ENCODE measurements around the gene PASD1.

GRCh38 chrX:151697522-151697921 lies 134.0 kb downstream of the PASD1 start:
- TF ChIP-seq ZBTB33 (IDR thresholded peaks at IDR 0.05; ENCODE audit: borderline replicate concordance, low read depth) = no peak
- TF ChIP-seq, protein P1, sequence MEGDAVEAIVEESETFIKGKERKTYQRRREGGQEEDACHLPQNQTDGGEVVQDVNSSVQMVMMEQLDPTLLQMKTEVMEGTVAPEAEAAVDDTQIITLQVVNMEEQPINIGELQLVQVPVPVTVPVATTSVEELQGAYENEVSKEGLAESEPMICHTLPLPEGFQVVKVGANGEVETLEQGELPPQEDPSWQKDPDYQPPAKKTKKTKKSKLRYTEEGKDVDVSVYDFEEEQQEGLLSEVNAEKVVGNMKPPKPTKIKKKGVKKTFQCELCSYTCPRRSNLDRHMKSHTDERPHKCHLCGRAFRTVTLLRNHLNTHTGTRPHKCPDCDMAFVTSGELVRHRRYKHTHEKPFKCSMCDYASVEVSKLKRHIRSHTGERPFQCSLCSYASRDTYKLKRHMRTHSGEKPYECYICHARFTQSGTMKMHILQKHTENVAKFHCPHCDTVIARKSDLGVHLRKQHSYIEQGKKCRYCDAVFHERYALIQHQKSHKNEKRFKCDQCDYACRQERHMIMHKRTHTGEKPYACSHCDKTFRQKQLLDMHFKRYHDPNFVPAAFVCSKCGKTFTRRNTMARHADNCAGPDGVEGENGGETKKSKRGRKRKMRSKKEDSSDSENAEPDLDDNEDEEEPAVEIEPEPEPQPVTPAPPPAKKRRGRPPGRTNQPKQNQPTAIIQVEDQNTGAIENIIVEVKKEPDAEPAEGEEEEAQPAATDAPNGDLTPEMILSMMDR (IDR thresholded peaks at IDR 0.05) = no peak
- TF ChIP-seq FOSL2 (IDR thresholded peaks at IDR 0.05; ENCODE audit: borderline replicate concordance, low read depth) = no peak
- no peak for TF ChIP-seq ELF1 (IDR thresholded peaks at IDR 0.05)
- TF ChIP-seq REST (IDR thresholded peaks at IDR 0.05; ENCODE audit: low read depth, low read length) = no peak
- no peak for TF ChIP-seq EP300 (IDR thresholded peaks at IDR 0.05; ENCODE audit: borderline replicate concordance in 1 of 2, low read depth in 1 of 2, low read length in 1 of 2)
- TF ChIP-seq MEF2A (IDR thresholded peaks at IDR 0.05; ENCODE audit: borderline replicate concordance, low read depth) = no peak
- no peak for TF ChIP-seq EZH2phosphoT487 (IDR thresholded peaks at IDR 0.05; ENCODE audit: borderline replicate concordance, low read depth)
- TF ChIP-seq TAF1 (IDR thresholded peaks at IDR 0.05; ENCODE audit: borderline replicate concordance, low read depth, low read length) = no peak
- no peak for TF ChIP-seq POLR2AphosphoS5 (IDR thresholded peaks at IDR 0.05; ENCODE audit: low read depth, low read length)
- TF ChIP-seq SMC3 (IDR thresholded peaks at IDR 0.05; ENCODE audit: low read depth, low read length) = no peak

Data from SK-N-SH (cell line).